ENCODE results near the gene RCN2. TPM values are rescaled to one million over a fixed set of nuclear protein-coding genes. Genes with fewer than 3 reads are reported as not detected.
A peak's percentile ranks its signal among the peaks of the same experiment; 100 is the strongest.
"Not testable (repeated sequence)": the region's sequence is repeated elsewhere in the genome, so short reads cannot be mapped to it uniquely, and the experiment has no call there.

The RCN2 gene
- total RNA-seq: 10 to 100 TPM; 37.8 to 66.9 (median 49.7) TPM

- peak; percentile 100 for ATAC-seq
- TF ChIP-seq EP300 (IDR thresholded peaks at IDR 0.05) (no peak), CTCF (IDR thresholded peaks at IDR 0.05) (peak in 2 of 4 experiments; percentile 6 to 23), POLR2A (IDR thresholded peaks at IDR 0.05) (peak; percentile 78 to 85), POLR2AphosphoS5 (IDR thresholded peaks at IDR 0.05) (peak; percentile 80)
- Histone ChIP-seq H3K4me3 (peak within 1 kb of the TSS; percentile 51 to 91), H3K9me3 (no peaks in the 10 kb centered on the region), H3K4me1 (peaks cover 0 to 21% (median 3%) of the 10 kb centered on the region in 3 donors), H3K36me3 (peaks cover 0 to 36% of the 10 kb centered on the region in 2 donors), H3K27ac (peak within 1 kb of the TSS; percentile 64 to 94 (median 90)), H3K27me3 (no peaks in the 10 kb centered on the region)
- 0% methylated on average over 2 of the region's 96 CpGs; no CpG with 5 or more reads in 1 of the 2 donors for WGBS, 2 donors (ENCODE audit: low coverage in 1 of 2)
These were observed at the start of gene RCN2 for GRCh38 chr15:76931397-76932134. RCN2 (plus strand) TSS chr15:76931749; CDS start chr15:76931842, 93 bp downstream.

GRCh38 chr15:76885212-76885611, 46.3 kb upstream of the RCN2 start:
- no peaks in the 10 kb centered on the region for H3K27me3 ChIP-seq
- no peak for TF ChIP-seq CTCF (IDR thresholded peaks at IDR 0.05)
- TF ChIP-seq POLR2AphosphoS5 (IDR thresholded peaks at IDR 0.05): no peak
- TF ChIP-seq POLR2A (IDR thresholded peaks at IDR 0.05): no peak
- no peak for TF ChIP-seq EP300 (IDR thresholded peaks at IDR 0.05)
- ATAC-seq: no peak
- no peak overlapping the region for H3K4me3 ChIP-seq
- H3K36me3 ChIP-seq: peaks cover 0 to 28% of the 10 kb centered on the region in 2 donors
- H3K9me3 ChIP-seq: no peaks in the 10 kb centered on the region
- 76 to 100% methylated on average over 1 to 2 of the region's 2 CpGs for WGBS, 2 donors (ENCODE audit: low coverage in 1 of 2)
- no peaks in the 10 kb centered on the region for H3K4me1 ChIP-seq
- no peak overlapping the region for H3K27ac ChIP-seq

GRCh38 chr15:76887280-76888141, 44.0 kb upstream of the RCN2 start:
- not testable (repeated sequence) for ATAC-seq, H3K9me3 ChIP-seq, H3K27ac ChIP-seq, H3K4me1 ChIP-seq, H3K27me3 ChIP-seq, H3K4me3 ChIP-seq
- H3K36me3 ChIP-seq: peaks cover 0 to 11% of the 10 kb centered on the region in 2 donors
- WGBS, 2 donors (ENCODE audit: low coverage in 1 of 2): 80% methylated on average over 2 of the region's 14 CpGs; no CpG with 5 or more reads in 1 of the 2 donors

GRCh38 chr15:76892836-76893235, 38.7 kb upstream of the RCN2 start:
- H3K36me3 ChIP-seq, H3K27me3 ChIP-seq, H3K27ac ChIP-seq, H3K9me3 ChIP-seq, ATAC-seq, H3K4me1 ChIP-seq, H3K4me3 ChIP-seq: not testable (repeated sequence)
- 94 to 98% methylated on average over 4 to 5 of the region's 5 CpGs for WGBS, 2 donors (ENCODE audit: low coverage in 1 of 2)

- no peak for ATAC-seq
- 92 to 93% methylated on average over 2 of the region's 2 CpGs for WGBS, 2 donors (ENCODE audit: low coverage in 1 of 2)
- Histone ChIP-seq H3K27ac (no peak overlapping the region), H3K36me3 (peaks cover 0 to 10% of the 10 kb centered on the region in 2 donors), H3K4me1 (no peaks in the 10 kb centered on the region), H3K9me3 (no peaks in the 10 kb centered on the region), H3K4me3 (no peak overlapping the region), H3K27me3 (no peaks in the 10 kb centered on the region)
- no peak for TF ChIP-seq POLR2A (IDR thresholded peaks at IDR 0.05)
- TF ChIP-seq POLR2AphosphoS5 (IDR thresholded peaks at IDR 0.05): no peak
- TF ChIP-seq CTCF (IDR thresholded peaks at IDR 0.05): no peak
- no peak for TF ChIP-seq EP300 (IDR thresholded peaks at IDR 0.05)
These were observed 37.4 kb upstream of the RCN2 start for GRCh38 chr15:76894174-76894573.

Data from gastroesophageal sphincter (tissue), 4 donors.